K562 (cell line): ENCODE data around the gene CNPY2. TPM values are rescaled to one million over a fixed set of nuclear protein-coding genes. Genes with fewer than 3 reads are reported as not detected.

Experiments
- ATAC-seq: fragments of 200-7000 bp; cut with Tn5 transposase; 3 replicates; pipeline ENCODE4 v1.9.1; 2020; ENCODE audit warnings: moderate library complexity
- BruUV-seq: library from RNA; stranded (reverse); fragments of 400-500 nt; replicated peaks from 2 replicates; lab custom pipeline; 2021; lab: Mats Ljungman, UMichigan
- CTCF ChIA-PET: fragments of 300-600 bp; formaldehyde crosslinking; extraction: SDS; loops from one replicate; lab custom pipeline; 2021; ENCODE audit warnings: low intra/inter-chr PET ratio; lab: Yijun Ruan, JAX
- POLR2A ChIA-PET: fragments of 300-600, 350-650 bp; sonication (Branson Sonifier 250); formaldehyde crosslinking; extraction: SDS; loops from one replicate; lab custom pipeline; 2021; ENCODE audit warnings: antibody characterized with exemption, inconsistent platforms; lab: Yijun Ruan, JAX
- DNase-seq, 4 experiments: peaks; one replicate each; pipeline versions ENCODE4 v3.0.0 to v3.0.0-alpha.2; 2011 to 2018; ENCODE audit warnings: low spot score in 3 of 4, mixed read lengths in 3 of 4; ENCODE audit errors: extremely low read depth in 1 of 4
- FAIRE-seq: peaks from 2 replicates; lab custom pipeline; 2011; peaks lifted over from hg19 to GRCh38; lab: Jason Lieb, UNC
- H2AFZ ChIP-seq: 2 replicates; pipeline ENCODE4 v1.6.0; 2011; ENCODE audit warnings: low read depth, low read length, control low read depth, inconsistent platforms
- H3K27ac ChIP-seq: fragments of 200-600 bp; 3 replicates; pipeline ENCODE4 v1.8.0; 2011; ENCODE audit warnings: low read depth, mild to moderate bottlenecking, control low read depth, inconsistent platforms, low read length, moderate library complexity, mixed read lengths; ENCODE audit errors: extremely low read depth
- H3K27me3 ChIP-seq, 2 experiments: fragments of 300-600 bp in 1 of 2; 2 replicates in 1 of 2; 3 replicates in 1 of 2; pipeline versions ENCODE4 v1.6.0 to v1.8.0; 2011; ENCODE audit warnings: inconsistent platforms in 2 of 2, low read length in 2 of 2, mild to moderate bottlenecking in 1 of 2, mixed read lengths in 1 of 2, moderate library complexity in 1 of 2; ENCODE audit not compliant: control insufficient read depth in 2 of 2, insufficient read depth in 2 of 2
- H3K36me3 ChIP-seq: fragments of 300-600 bp; 3 replicates; pipeline ENCODE4 v1.8.0; 2011; ENCODE audit warnings: mild to moderate bottlenecking, low read length, inconsistent platforms; ENCODE audit not compliant: control insufficient read depth, insufficient read depth
- H3K4me1 ChIP-seq, 2 experiments: fragments of 200-600 bp in 1 of 2; replicated peaks in 1 of 2; 2 replicates in 1 of 2; 3 replicates in 1 of 2; pipeline versions ENCODE4 v1.5.1 to v1.8.0; 2011; ENCODE audit warnings: inconsistent platforms in 2 of 2, low read length in 2 of 2, mild to moderate bottlenecking in 1 of 2, mixed read lengths in 1 of 2, moderate library complexity in 1 of 2; ENCODE audit not compliant: control insufficient read depth in 2 of 2, insufficient read depth in 2 of 2
- H3K4me2 ChIP-seq: 2 replicates; pipeline ENCODE4 v1.6.1; 2011; ENCODE audit warnings: low read length, control low read depth, inconsistent platforms, mixed read lengths; ENCODE audit not compliant: insufficient read depth
- H3K4me3 ChIP-seq: fragments of 200-600 bp; sonication (generic), shearing (Covaris generic); 2 replicates; pipeline ENCODE4 v1.5.1; 2016; ENCODE audit warnings: control low read depth, inconsistent platforms
- H3K79me2 ChIP-seq: fragments of 200-600 bp; 3 replicates; pipeline ENCODE4 v1.8.0; 2011; ENCODE audit warnings: low read length, inconsistent platforms; ENCODE audit not compliant: control insufficient read depth, insufficient read depth
- H3K9ac ChIP-seq, 2 experiments: 2 replicates each; pipeline versions ENCODE4 v1.6.0 to v1.6.1; 2011; ENCODE audit warnings: low read depth in 2 of 2, low read length in 2 of 2, control low read depth in 1 of 2, inconsistent platforms in 1 of 2, mild to moderate bottlenecking in 1 of 2, mixed read lengths in 1 of 2; ENCODE audit not compliant: insufficient read depth in 1 of 2
- H3K9me1 ChIP-seq: one replicate; pipeline ENCODE4 v1.6.0; 2011; ENCODE audit warnings: inconsistent platforms, mild to moderate bottlenecking, low read length, moderate library complexity; ENCODE audit not compliant: control insufficient read depth, insufficient read depth
- H3K9me3 ChIP-seq: replicated peaks from 2 replicates; pipeline ENCODE4 v1.5.1; 2011; ENCODE audit warnings: low read depth, low read length, inconsistent platforms; ENCODE audit not compliant: control insufficient read depth, insufficient read depth
- H4K20me1 ChIP-seq: replicated peaks from 2 replicates; pipeline ENCODE4 v1.6.1; 2011; ENCODE audit warnings: low read length, inconsistent platforms, mixed read lengths; ENCODE audit not compliant: control insufficient read depth, insufficient read depth
- BRF1 ChIP-seq: IDR thresholded peaks from 3 replicates; pipeline ENCODE4 v1.6.1; 2011; ENCODE audit warnings: borderline replicate concordance, mild to moderate bottlenecking; ENCODE audit not compliant: insufficient read length; ENCODE audit errors: extremely low read depth
- CREBBP ChIP-seq: IDR thresholded peaks from one replicate; pipeline ENCODE4 v1.6.1; 2012; ENCODE audit warnings: low read depth, mild to moderate bottlenecking, control low read depth, inconsistent platforms, low read length
- IFI16 ChIP-seq: fragments of 250-450 bp; sonication (Bioruptor Pico); IDR thresholded peaks from 2 replicates; pipeline ENCODE4 v2.1.2; 2022; ENCODE audit warnings: mild to moderate bottlenecking, inconsistent platforms
- MAFF ChIP-seq: IDR thresholded peaks from 2 replicates; pipeline ENCODE4 v1.6.1; 2012; ENCODE audit warnings: low read length, improper control_type of control experiment
- MEF2A ChIP-seq: IDR thresholded peaks from 2 replicates; pipeline ENCODE4 v1.6.1; 2011; ENCODE audit warnings: low read depth, mild to moderate bottlenecking, low read length, moderate library complexity; ENCODE audit not compliant: control insufficient read depth
- MYNN ChIP-seq, 2 experiments: sonication (generic); formaldehyde crosslinking in 1 of 2; IDR thresholded peaks; 2 replicates each; pipeline versions ENCODE4 v1.5.0 to v1.6.1; 2016 to 2020; ENCODE audit warnings: antibody characterized with exemption in 1 of 2, missing genetic modification reagents in 1 of 2
- NUFIP1 ChIP-seq: fragments of 450-650 bp; IDR thresholded peaks from 2 replicates; pipeline ENCODE4 v1.6.1; 2018; ENCODE audit not compliant: partially characterized antibody
- SMAD3 ChIP-seq: fragments of 450-650 bp; formaldehyde crosslinking; conservative IDR thresholded peaks from 2 replicates; pipeline ENCODE4 v1.4.0; 2020; ENCODE audit warnings: mild to moderate bottlenecking
- ZNF146 ChIP-seq: IDR thresholded peaks from one replicate; pipeline ENCODE4 v1.6.1; 2018; ENCODE audit warnings: missing compliant biosample characterization; ENCODE audit not compliant: unreplicated experiment
- ZNF57 ChIP-seq: fragments of 450-650 bp; formaldehyde crosslinking; IDR thresholded peaks from 2 replicates; pipeline ENCODE4 v1.4.0; 2020; ENCODE audit warnings: mild to moderate bottlenecking, moderate library complexity
- ZNF644 ChIP-seq: fragments of 200-800 bp; sonication (Bioruptor generic); IDR thresholded peaks from 2 replicates; pipeline ENCODE4 v1.6.1; 2016; ENCODE audit warnings: low read depth, missing genetic modification characterization, missing compliant biosample characterization
- WGBS: fragments of 100-300 bp; shearing (Covaris generic); methylation state at CpG from one replicate; pipeline ENCODE4 v1.1.6; 2016; ENCODE audit warnings: low coverage, mixed read lengths; ENCODE audit not compliant: insufficient coverage; ENCODE audit errors: missing lambda C conversion rate; 5-methylcytosine and 5-hydroxymethylcytosine counted together
- in situ Hi-C: fragments of 300-500 bp; cut with MboI; formaldehyde crosslinking; loops from 4 replicates; pipeline ENCODE4 v1.15.0; 2018; ENCODE audit warnings: inconsistent platforms, mixed read lengths
- intact Hi-C: fragments of 100-400 bp; cut with micrococcal nuclease; formaldehyde crosslinking; loops from 2 replicates; pipeline ENCODE4 v1.14.2; 2022
- polyA plus RNA-seq, 8 experiments: library from polyadenylated mRNA; depleted of rRNA in 4 of 8; stranded (reverse) in 5 of 8; unstranded in 3 of 8; fragments of >200 nt; fragmentation: Nextera tagmentation in 2 of 8; fragmentation: Illumina TruSeq in 1 of 8; extraction: Ambion mirVana in 2 of 8; extraction: Trizol in 1 of 8; gene quantifications; 2 replicates each; pipeline versions ENCODE4 v1.2.1 to v1.2.3, GENCODE V29; 2011 to 2014; ENCODE audit warnings: inconsistent platforms in 1 of 8, missing spikeins in 1 of 8
- total RNA-seq, 7 experiments: library from RNA; depleted of rRNA in 6 of 7; stranded (reverse); fragments of >200 nt in 6 of 7; fragmentation: Illumina TruSeq in 2 of 7; extraction: Trizol in 2 of 7; gene quantifications; 2 replicates each; pipeline versions ENCODE4 v1.2.1 to v1.2.3, GENCODE V29; 2011 to 2021; ENCODE audit warnings: low replicate concordance in 1 of 7
- TF ChIP-seq, protein P1 (sequence below): sonication (generic); formaldehyde crosslinking; IDR thresholded peaks from 2 replicates; pipeline ENCODE4 v1.8.1; 2022; ENCODE audit warnings: missing genetic modification reagents
- TF ChIP-seq, protein P2 (sequence below): IDR thresholded peaks from 2 replicates; pipeline ENCODE4 v1.6.1; 2016; ENCODE audit warnings: missing genetic modification characterization, missing compliant biosample characterization
- TF ChIP-seq, protein P3 (sequence below): fragments of 250-450 bp; sonication (Bioruptor Pico); IDR thresholded peaks from 2 replicates; pipeline ENCODE4 v1.8.0; 2021; ENCODE audit warnings: borderline replicate concordance, mild to moderate bottlenecking, moderate library complexity; ENCODE audit not compliant: poor library complexity, severe bottlenecking
- TF ChIP-seq, protein P4 (sequence below): sonication (generic); formaldehyde crosslinking; IDR thresholded peaks from 2 replicates; pipeline ENCODE4 v1.8.1; 2023; ENCODE audit warnings: mild to moderate bottlenecking, missing genetic modification reagents

CNPY2 gene
- total and polyA plus RNA-seq, 9 of the 15 experiments (the other 6 are each of a cell fraction or from before 2014, with no cell fraction given) = 33.8 to 190 (median 138) TPM

DNA sequence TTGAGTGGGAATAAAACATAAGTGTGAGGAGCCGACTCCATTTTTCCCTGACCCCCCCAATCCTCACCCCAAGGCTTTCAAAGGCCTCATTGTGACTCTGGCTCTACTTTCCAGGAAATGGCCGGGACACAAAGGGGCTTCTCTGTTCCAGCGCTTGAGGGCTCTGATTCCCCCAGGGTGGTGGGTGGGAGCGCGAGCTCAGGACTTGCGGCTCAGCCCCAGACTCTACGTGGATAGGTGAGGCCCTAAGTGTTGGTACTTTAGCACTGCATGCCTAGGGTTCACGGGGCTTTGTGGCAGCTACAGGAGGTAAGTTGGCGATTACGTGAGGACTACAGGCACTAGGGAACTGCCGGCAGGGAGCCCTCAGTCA lies 553 bp downstream of the CNPY2 start:
- ChIA-PET POLR2A (interaction anchor here (0.7 to 4.2 kb wide), 13 partner anchors 8 to 149 kb away, joined by 3 to 26 read pairs (median 4); partner anchors contain the start of genes IL23A and PAN2), CTCF (no interaction called here)
- in situ Hi-C loops = no loop called here
- Histone ChIP-seq H4K20me1 (no peaks in the 10 kb centered on the region), H3K4me1 (peaks cover 11% of the 10 kb centered on the region in 2 experiments; a peak in 4 of 5 replicates), H3K4me2 (peak overlapping the region; percentile 90), H2AFZ (peak overlapping the region; percentile 87), H3K27me3 (no peaks in the 10 kb centered on the region), H3K4me3 (peak overlapping the region; percentile 72), H3K36me3 (peaks cover 55% of the 10 kb centered on the region), H3K9me1 (no peaks in the 10 kb centered on the region), H3K79me2 (peaks cover 19% of the 10 kb centered on the region), H3K9me3 (no peaks in the 10 kb centered on the region), H3K9ac (peak overlapping the region; percentile 85 to 98), H3K27ac (peak overlapping the region; percentile 77)
- no peak for FAIRE-seq
- 0% methylated on average over 11 of the region's 11 CpGs for WGBS
- intact Hi-C loops = loop anchor here (1.0 to 5.0 kb wide), 2 partner anchors 62 to 125 kb away; no protein-coding TSS in a partner anchor
- TSS peak; percentile 82 for BruUV-seq
- DNase-seq = peak; percentile 22 to 35 (median 28)
- ATAC-seq = peak; percentile 15
- TF ChIP-seq SMAD3 (CRISPR knock-in tag) (no peak), ZNF146 (CRISPR knock-in tag) (no peak), ZNF644 (tag) (no peak), MAFF (no peak), NUFIP1 (no peak), IFI16 (no peak), ZNF57 (CRISPR knock-in tag) (no peak), MYNN (IDR thresholded peaks at IDR 0.05) (0 out of 2 replicates have a peak, but pooled peaks have one; percentile 4), MYNN (CRISPR knock-in tag; IDR thresholded peaks at IDR 0.05) (no peak), MEF2A (no peak), BRF1 (no peak), CREBBP (no peak)
- TF ChIP-seq, protein P1, sequence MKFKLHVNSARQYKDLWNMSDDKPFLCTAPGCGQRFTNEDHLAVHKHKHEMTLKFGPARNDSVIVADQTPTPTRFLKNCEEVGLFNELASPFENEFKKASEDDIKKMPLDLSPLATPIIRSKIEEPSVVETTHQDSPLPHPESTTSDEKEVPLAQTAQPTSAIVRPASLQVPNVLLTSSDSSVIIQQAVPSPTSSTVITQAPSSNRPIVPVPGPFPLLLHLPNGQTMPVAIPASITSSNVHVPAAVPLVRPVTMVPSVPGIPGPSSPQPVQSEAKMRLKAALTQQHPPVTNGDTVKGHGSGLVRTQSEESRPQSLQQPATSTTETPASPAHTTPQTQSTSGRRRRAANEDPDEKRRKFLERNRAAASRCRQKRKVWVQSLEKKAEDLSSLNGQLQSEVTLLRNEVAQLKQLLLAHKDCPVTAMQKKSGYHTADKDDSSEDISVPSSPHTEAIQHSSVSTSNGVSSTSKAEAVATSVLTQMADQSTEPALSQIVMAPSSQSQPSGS (CRISPR knock-in tag) = no peak
- TF ChIP-seq, protein P2, sequence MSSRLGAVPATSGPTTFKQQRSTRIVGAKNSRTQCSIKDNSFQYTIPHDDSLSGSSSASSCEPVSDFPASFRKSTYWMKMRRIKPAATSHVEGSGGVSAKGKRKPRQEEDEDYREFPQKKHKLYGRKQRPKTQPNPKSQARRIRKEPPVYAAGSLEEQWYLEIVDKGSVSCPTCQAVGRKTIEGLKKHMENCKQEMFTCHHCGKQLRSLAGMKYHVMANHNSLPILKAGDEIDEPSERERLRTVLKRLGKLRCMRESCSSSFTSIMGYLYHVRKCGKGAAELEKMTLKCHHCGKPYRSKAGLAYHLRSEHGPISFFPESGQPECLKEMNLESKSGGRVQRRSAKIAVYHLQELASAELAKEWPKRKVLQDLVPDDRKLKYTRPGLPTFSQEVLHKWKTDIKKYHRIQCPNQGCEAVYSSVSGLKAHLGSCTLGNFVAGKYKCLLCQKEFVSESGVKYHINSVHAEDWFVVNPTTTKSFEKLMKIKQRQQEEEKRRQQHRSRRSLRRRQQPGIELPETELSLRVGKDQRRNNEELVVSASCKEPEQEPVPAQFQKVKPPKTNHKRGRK (tag) = no peak
- TF ChIP-seq, protein P3, sequence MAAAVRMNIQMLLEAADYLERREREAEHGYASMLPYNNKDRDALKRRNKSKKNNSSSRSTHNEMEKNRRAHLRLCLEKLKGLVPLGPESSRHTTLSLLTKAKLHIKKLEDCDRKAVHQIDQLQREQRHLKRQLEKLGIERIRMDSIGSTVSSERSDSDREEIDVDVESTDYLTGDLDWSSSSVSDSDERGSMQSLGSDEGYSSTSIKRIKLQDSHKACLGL (CRISPR knock-in tag) = no peak
- TF ChIP-seq, protein P4, sequence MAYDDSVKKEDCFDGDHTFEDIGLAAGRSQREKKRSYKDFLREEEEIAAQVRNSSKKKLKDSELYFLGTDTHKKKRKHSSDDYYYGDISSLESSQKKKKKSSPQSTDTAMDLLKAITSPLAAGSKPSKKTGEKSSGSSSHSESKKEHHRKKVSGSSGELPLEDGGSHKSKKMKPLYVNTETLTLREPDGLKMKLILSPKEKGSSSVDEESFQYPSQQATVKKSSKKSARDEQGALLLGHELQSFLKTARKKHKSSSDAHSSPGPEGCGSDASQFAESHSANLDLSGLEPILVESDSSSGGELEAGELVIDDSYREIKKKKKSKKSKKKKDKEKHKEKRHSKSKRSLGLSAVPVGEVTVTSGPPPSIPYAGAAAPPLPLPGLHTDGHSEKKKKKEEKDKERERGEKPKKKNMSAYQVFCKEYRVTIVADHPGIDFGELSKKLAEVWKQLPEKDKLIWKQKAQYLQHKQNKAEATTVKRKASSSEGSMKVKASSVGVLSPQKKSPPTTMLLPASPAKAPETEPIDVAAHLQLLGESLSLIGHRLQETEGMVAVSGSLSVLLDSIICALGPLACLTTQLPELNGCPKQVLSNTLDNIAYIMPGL (CRISPR knock-in tag) = peak; percentile 35; the same call in 1 of the 2 replicates
